Glutamatergic neuron (in vitro differentiated cells): ENCODE measurements around the gene SPATA21. TPM values are rescaled to one million over a fixed set of nuclear protein-coding genes. Genes with fewer than 3 reads are reported as not detected.

Experiments used
- DNase-seq: peaks from one replicate; pipeline ENCODE4 v3.0.0; 2022
- H3K27ac Mint-ChIP-seq: one replicate; pipeline ENCODE4 v1.8.0; 2020; ENCODE audit warnings: mild to moderate bottlenecking, mixed read lengths, inconsistent platforms; ENCODE audit not compliant: unreplicated experiment
- H3K27me3 Mint-ChIP-seq: one replicate; pipeline ENCODE4 v1.8.0; 2020; ENCODE audit warnings: mild to moderate bottlenecking, moderate library complexity, mixed read lengths, inconsistent platforms; ENCODE audit not compliant: unreplicated experiment
- H3K36me3 Mint-ChIP-seq: one replicate; pipeline ENCODE4 v1.8.0; 2020; ENCODE audit warnings: mild to moderate bottlenecking, mixed read lengths, inconsistent platforms; ENCODE audit not compliant: unreplicated experiment
- H3K4me1 Mint-ChIP-seq: one replicate; pipeline ENCODE4 v1.8.0; 2020; ENCODE audit warnings: mild to moderate bottlenecking, low read depth, mixed read lengths, inconsistent platforms; ENCODE audit not compliant: unreplicated experiment
- H3K4me3 Mint-ChIP-seq: one replicate; pipeline ENCODE4 v1.8.0; 2020; ENCODE audit warnings: mild to moderate bottlenecking, mixed read lengths, inconsistent platforms; ENCODE audit not compliant: unreplicated experiment
- H3K9me3 Mint-ChIP-seq: one replicate; pipeline ENCODE4 v1.8.0; 2020; ENCODE audit warnings: mild to moderate bottlenecking, moderate library complexity, mixed read lengths, inconsistent platforms; ENCODE audit not compliant: unreplicated experiment
- CTCF ChIP-seq: fragments of 200-600 bp; sonication (generic); IDR thresholded peaks from one replicate; pipeline ENCODE4 v1.5.0; 2021; ENCODE audit not compliant: partially characterized antibody, unreplicated experiment
- total RNA-seq: library from RNA; stranded (reverse); fragmentation: NEBNext Ultra II Directional; extraction: Animal tissue kit (Norgen Biotek cat#: 25700); gene quantifications from one replicate; pipeline ENCODE4 v1.2.1, GENCODE V29; 2021; ENCODE audit not compliant: unreplicated experiment

SPATA21 gene
- total RNA-seq, 1 donor from 2014 or later, result not detected

DNA sequence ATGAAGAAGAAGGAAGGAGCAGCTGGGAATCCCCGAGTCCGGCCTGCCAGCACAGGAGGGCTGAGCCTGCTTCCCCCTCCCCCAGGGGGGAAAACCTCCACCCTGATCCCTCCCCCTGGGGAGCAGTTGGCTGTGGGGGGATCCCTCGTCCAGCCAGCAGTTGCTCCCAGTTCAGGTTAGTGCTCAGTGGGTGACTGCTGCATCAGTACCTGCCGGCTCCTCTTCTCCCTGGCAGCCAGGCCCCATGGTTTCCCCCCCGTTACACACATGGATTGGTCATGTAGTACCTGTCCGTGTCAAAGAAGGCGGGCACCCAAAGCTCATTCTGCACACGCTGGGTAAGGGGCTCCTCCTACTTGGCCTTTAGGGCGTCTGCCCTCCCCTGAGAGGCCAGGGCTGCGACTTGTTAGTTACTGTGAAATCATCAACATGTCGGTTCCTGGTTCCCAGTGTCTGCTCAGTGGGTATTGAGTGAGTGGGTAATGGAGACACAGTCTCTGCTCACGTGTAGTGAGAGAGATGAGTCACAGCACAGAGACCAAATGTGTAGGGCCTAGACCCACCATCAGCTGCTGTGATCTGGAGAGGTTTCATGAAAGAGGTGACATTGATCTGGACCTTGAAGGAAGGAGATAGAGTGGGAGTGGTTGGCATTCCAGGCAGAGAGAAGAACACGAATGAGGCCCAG lies 14.8 kb upstream of the SPATA21 start:
- Mint-ChIP-seq H3K27ac (no peak overlapping the region), H3K4me1 (no peaks in the 10 kb centered on the region), H3K27me3 (peaks cover 2% of the 10 kb centered on the region), H3K36me3 (peaks cover 11% of the 10 kb centered on the region), H3K4me3 (no peak overlapping the region), H3K9me3 (no peaks in the 10 kb centered on the region)
- DNase-seq, result no peak
- no peak for TF ChIP-seq CTCF

DNA sequence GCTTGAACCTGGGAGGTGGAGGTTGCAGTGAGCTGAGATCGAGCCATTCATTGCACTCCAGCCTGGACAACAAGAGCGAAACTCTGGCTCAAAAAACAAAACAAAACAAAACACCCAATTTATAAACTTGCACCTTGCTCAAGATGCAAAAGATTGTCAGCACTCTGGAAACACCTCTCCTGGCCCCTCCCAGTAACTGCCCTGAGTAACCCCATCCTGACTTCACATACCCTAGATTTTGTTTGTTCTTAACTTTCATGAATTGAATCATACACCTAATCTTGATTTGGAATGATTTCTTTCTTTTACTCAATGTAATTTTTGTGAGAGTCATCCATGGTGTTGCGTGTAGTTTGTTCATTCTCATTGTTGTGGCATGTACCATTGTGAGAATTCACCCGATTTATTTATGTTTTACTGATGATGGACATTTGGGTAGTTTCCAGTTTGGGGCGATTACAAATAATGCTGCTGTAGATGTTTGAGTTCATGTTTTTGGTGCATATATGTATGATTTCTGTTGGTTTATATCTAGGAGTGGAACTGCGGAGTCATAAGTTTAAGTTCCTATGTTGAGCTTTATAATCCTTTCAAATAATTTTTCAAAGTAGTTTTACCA lies 13.7 kb upstream of the SPATA21 start:
- peaks cover 2% of the 10 kb centered on the region for H3K27me3 Mint-ChIP-seq

GRCh38 chr1:16449666-16450065 lies 12.4 kb upstream of the SPATA21 start:
- peaks cover 2% of the 10 kb centered on the region for H3K27me3 Mint-ChIP-seq
- H3K4me3 Mint-ChIP-seq, result no peak overlapping the region
- no peak for TF ChIP-seq CTCF
- no peak for DNase-seq
- no peak overlapping the region for H3K27ac Mint-ChIP-seq
- no peaks in the 10 kb centered on the region for H3K4me1 Mint-ChIP-seq
- H3K36me3 Mint-ChIP-seq, result peaks cover 11% of the 10 kb centered on the region
- no peaks in the 10 kb centered on the region for H3K9me3 Mint-ChIP-seq

More for the DNA sequence above, 13.7 kb upstream of the SPATA21 start:
- peaks cover 11% of the 10 kb centered on the region for H3K36me3 Mint-ChIP-seq
- H3K4me3 Mint-ChIP-seq, result no peak overlapping the region
- H3K9me3 Mint-ChIP-seq, result no peaks in the 10 kb centered on the region
- DNase-seq, result no peak
- no peak overlapping the region for H3K27ac Mint-ChIP-seq
- TF ChIP-seq CTCF, result no peak
- no peaks in the 10 kb centered on the region for H3K4me1 Mint-ChIP-seq

GRCh38 chr1:16449065-16449464 lies 11.8 kb upstream of the SPATA21 start:
- H3K27ac Mint-ChIP-seq, result no peak overlapping the region
- TF ChIP-seq CTCF, result no peak
- DNase-seq, result no peak
- peaks cover 11% of the 10 kb centered on the region for H3K36me3 Mint-ChIP-seq
- H3K4me3 Mint-ChIP-seq, result no peak overlapping the region
- no peaks in the 10 kb centered on the region for H3K4me1 Mint-ChIP-seq
- no peaks in the 10 kb centered on the region for H3K9me3 Mint-ChIP-seq
- H3K27me3 Mint-ChIP-seq, result peaks cover 2% of the 10 kb centered on the region

DNA sequence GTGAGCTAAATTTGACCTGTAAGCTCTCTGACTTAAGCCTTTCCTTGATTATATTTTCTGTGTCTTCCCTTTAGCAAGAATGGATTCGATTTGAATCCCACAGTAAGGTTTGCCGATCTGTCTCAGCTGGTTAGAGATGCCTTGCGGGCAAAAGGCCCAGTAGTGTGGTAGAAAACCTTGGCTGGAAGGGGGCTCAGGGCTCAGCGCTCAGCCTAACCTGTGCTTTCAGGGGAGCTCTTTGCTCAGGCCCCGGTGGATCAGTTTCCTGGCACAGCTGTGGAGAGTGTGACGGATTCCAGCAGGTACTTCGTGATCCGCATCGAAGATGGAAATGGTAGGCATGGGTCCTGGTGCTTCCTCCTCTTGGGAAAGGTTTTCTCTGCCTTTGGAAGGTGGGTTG lies 10.4 kb upstream of the SPATA21 start:
- Mint-ChIP-seq H3K9me3 (no peaks in the 10 kb centered on the region), H3K27me3 (peaks cover 2% of the 10 kb centered on the region), H3K27ac (no peak overlapping the region), H3K4me3 (no peak overlapping the region), H3K4me1 (peaks cover 6% of the 10 kb centered on the region), H3K36me3 (peaks cover 11% of the 10 kb centered on the region)
- no peak for TF ChIP-seq CTCF
- no peak for DNase-seq
